Activated gamma-delta T cell (primary cell): ENCODE data around the gene LEO1.

Source experiments
- DNase-seq: peaks from one replicate; lab custom pipeline; 2025; lab: John Stamatoyannopoulos, UW

The LEO1 gene

GRCh38 chr15:51931638-51932037, 39.9 kb downstream of the LEO1 start:
- no peak for DNase-seq

- DNase-seq: no peak
Measured at GRCh38 chr15:51931016-51931415, 40.6 kb downstream of the LEO1 start.

- DNase-seq: no peak
Measured at GRCh38 chr15:51926809-51927208, 44.8 kb downstream of the LEO1 start.

GRCh38 chr15:51924156-51925068, 47.2 kb downstream of the LEO1 start:
- no peak for DNase-seq

- DNase-seq: no peak
Measured at GRCh38 chr15:51917493-51917892, 54.1 kb downstream of the LEO1 start.

- no peak for DNase-seq
Measured at GRCh38 chr15:51912528-51912927, 59.0 kb downstream of the LEO1 start.

GRCh38 chr15:51909584-51909983, 62.0 kb downstream of the LEO1 start:
- no peak for DNase-seq

GRCh38 chr15:51908316-51908715, 63.3 kb downstream of the LEO1 start:
- DNase-seq: no peak

- no peak for DNase-seq
Measured at GRCh38 chr15:51907136-51907862, 64.3 kb downstream of the LEO1 start.

GRCh38 chr15:51904931-51905330, 66.6 kb downstream of the LEO1 start:
- DNase-seq: no peak

GRCh38 chr15:51904421-51904820, 67.2 kb downstream of the LEO1 start:
- DNase-seq: no peak

GRCh38 chr15:51889486-51889885, 82.1 kb downstream of the LEO1 start:
- no peak for DNase-seq

GRCh38 chr15:51888593-51889195, 82.9 kb downstream of the LEO1 start:
- DNase-seq: no peak
